SK-N-MC (cell line): Measurements from ENCODE around the gene IGSF9B.

Experiments
- EZH2 ChIP-seq: fragments of 200-600 bp; sonication (generic); IDR thresholded peaks from one replicate; pipeline ENCODE4 v1.6.1; 2017; ENCODE audit warnings: antibody characterized with exemption
- POLR2AphosphoS5 ChIP-seq: IDR thresholded peaks from 2 replicates; pipeline ENCODE4 v1.6.1; 2012; ENCODE audit warnings: mild to moderate bottlenecking, low read depth, low read length, borderline replicate concordance

DNA sequence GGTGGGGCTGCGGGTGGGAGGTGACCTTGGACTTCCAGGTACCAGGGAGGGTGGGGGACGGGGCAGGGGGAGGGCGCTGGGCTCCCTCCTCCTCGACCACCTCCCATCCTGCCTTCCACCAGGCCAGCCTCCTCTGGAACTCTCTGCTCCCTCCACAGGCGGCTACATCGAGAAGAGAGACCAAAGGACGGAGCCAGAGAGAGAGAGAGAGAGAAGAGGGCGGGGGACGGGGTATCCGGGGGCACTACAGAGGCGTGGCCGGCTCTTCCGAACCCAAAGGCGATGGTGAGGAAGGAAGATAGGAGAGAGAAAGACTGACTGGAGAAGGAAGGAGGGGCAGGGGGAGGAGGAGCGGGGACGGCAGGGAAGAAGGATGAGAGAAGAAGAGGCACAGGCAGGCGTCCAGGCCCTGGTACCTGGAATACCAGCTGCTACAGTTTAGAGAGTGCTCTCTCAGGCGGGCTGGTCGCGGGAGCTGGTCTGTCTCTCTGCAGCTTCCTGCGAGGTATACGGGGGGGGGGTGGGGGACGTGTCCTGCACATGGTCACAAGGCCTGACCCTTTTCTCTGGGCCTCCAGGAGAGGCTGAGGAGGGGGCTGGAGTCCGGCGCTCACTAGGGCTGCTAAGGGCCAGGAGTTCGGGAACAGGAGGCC lies 38.0 kb downstream of the IGSF9B start:
- TF ChIP-seq EZH2 (no peak), POLR2AphosphoS5 (no peak)
